ENCODE measurements around the gene RIOX2.

DNA sequence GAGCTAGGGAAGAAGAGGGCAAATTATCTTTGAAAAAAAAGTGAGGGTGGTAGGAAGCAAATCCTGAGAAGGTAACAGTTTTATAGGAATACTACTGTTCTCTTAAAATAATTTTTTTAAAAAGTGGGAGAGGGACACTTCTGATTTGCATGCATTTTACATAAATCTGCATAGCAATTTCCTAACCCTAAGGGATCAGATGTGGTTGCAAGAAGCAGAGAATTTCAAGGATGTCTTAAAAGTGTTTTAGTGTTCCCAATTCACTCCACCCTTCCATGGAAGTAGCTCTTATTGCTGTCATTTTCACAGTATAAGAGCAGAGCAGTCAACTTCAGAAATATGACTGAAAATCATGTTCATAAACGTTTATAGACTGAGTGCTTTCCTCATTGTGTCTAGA lies 27.8 kb upstream of the RIOX2 start:
- TF ChIP-seq, protein P1, sequence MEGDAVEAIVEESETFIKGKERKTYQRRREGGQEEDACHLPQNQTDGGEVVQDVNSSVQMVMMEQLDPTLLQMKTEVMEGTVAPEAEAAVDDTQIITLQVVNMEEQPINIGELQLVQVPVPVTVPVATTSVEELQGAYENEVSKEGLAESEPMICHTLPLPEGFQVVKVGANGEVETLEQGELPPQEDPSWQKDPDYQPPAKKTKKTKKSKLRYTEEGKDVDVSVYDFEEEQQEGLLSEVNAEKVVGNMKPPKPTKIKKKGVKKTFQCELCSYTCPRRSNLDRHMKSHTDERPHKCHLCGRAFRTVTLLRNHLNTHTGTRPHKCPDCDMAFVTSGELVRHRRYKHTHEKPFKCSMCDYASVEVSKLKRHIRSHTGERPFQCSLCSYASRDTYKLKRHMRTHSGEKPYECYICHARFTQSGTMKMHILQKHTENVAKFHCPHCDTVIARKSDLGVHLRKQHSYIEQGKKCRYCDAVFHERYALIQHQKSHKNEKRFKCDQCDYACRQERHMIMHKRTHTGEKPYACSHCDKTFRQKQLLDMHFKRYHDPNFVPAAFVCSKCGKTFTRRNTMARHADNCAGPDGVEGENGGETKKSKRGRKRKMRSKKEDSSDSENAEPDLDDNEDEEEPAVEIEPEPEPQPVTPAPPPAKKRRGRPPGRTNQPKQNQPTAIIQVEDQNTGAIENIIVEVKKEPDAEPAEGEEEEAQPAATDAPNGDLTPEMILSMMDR (conservative IDR thresholded peaks at IDR 0.05; ENCODE audit: low read depth, low read length) = no peak
- no peak for TF ChIP-seq EZH2 (IDR thresholded peaks at IDR 0.05; ENCODE audit: borderline replicate concordance, low read depth, low read length, poor library complexity, severe bottlenecking)

Data from A673 (cell line).